Peyer's patch (tissue), 4 donors: ENCODE measurements around the gene NEU3. TPM values are rescaled to one million over a fixed set of nuclear protein-coding genes. Genes with fewer than 3 reads are reported as not detected.
A peak's percentile ranks its signal among the peaks of the same experiment; 100 is the strongest.

Experiments
- DNase-seq, 3 donors: peaks; one replicate each; pipeline ENCODE4 v3.0.0-alpha.2; 2017 to 2019
- H3K27ac ChIP-seq, 4 donors: fragments of 200-600 bp; sonication (generic); one replicate each; pipeline ENCODE4 v1.5.1; 2016 to 2019
- H3K27me3 ChIP-seq, 2 donors: fragments of 200-600 bp; sonication (generic); one replicate each; pipeline ENCODE4 v1.5.1; 2019
- H3K36me3 ChIP-seq, 3 donors: fragments of 200-600 bp; sonication (generic); one replicate each; pipeline ENCODE4 v1.5.1; 2016 to 2019
- H3K4me1 ChIP-seq, 4 donors: fragments of 200-600 bp; sonication (generic); one replicate each; pipeline ENCODE4 v1.5.1; 2016 to 2019
- H3K4me3 ChIP-seq, 4 donors: fragments of 200-600 bp; sonication (generic); 1 replicate in 3 of 4; 2 replicates in 1 of 4; pipeline ENCODE4 v1.5.1; 2016 to 2019; ENCODE audit warnings: mild to moderate bottlenecking in 1 of 4
- H3K9me3 ChIP-seq, 4 donors: fragments of 200-600 bp; sonication (generic); one replicate each; pipeline ENCODE4 v1.5.1; 2016 to 2019; ENCODE audit warnings: mild to moderate bottlenecking in 1 of 4
- POLR2A ChIP-seq, 2 donors: fragments of 450-650 bp; IDR thresholded peaks; one replicate each; pipeline ENCODE4 v1.5.1; 2017; ENCODE audit warnings: antibody characterized with exemption in 2 of 2, mild to moderate bottlenecking in 2 of 2, moderate library complexity in 2 of 2
- total RNA-seq, 4 donors: library from RNA; depleted of rRNA; stranded (reverse); fragments of >200 nt; gene quantifications; one replicate each; pipeline ENCODE4 v1.1.0, GENCODE V29; 2016
- TF ChIP-seq, protein P1 (sequence below), 6 experiments: fragments of 450-650 bp in 4 of 6; fragments of 200-600 bp in 2 of 6; sonication (generic) in 1 of 6; IDR thresholded peaks; one replicate each; pipeline ENCODE4 v1.5.1; 2017 to 2019; ENCODE audit warnings: antibody characterized with exemption in 6 of 6, mild to moderate bottlenecking in 3 of 6, moderate library complexity in 1 of 6

The NEU3 gene, protein sequence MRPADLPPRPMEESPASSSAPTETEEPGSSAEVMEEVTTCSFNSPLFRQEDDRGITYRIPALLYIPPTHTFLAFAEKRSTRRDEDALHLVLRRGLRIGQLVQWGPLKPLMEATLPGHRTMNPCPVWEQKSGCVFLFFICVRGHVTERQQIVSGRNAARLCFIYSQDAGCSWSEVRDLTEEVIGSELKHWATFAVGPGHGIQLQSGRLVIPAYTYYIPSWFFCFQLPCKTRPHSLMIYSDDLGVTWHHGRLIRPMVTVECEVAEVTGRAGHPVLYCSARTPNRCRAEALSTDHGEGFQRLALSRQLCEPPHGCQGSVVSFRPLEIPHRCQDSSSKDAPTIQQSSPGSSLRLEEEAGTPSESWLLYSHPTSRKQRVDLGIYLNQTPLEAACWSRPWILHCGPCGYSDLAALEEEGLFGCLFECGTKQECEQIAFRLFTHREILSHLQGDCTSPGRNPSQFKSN
- 10 to 100 TPM in 2 of 4 donors, 1 to 10 TPM in 2; 6.0 to 14.0 (median 10.1) TPM for total RNA-seq

- Histone ChIP-seq H3K4me1 (peaks cover 0 to 3% (median 0%) of the 10 kb centered on the region in 4 donors), H3K27ac (peak within 1 kb of the TSS; percentile 35 to 74 (median 64)), H3K27me3 (no peaks in the 10 kb centered on the region), H3K9me3 (no peaks in the 10 kb centered on the region), H3K36me3 (no peaks in the 10 kb centered on the region), H3K4me3 (peak within 1 kb of the TSS; percentile 58 to 75 (median 64))
- no peak for TF ChIP-seq POLR2A (IDR thresholded peaks at IDR 0.05)
- TF ChIP-seq, protein P1, sequence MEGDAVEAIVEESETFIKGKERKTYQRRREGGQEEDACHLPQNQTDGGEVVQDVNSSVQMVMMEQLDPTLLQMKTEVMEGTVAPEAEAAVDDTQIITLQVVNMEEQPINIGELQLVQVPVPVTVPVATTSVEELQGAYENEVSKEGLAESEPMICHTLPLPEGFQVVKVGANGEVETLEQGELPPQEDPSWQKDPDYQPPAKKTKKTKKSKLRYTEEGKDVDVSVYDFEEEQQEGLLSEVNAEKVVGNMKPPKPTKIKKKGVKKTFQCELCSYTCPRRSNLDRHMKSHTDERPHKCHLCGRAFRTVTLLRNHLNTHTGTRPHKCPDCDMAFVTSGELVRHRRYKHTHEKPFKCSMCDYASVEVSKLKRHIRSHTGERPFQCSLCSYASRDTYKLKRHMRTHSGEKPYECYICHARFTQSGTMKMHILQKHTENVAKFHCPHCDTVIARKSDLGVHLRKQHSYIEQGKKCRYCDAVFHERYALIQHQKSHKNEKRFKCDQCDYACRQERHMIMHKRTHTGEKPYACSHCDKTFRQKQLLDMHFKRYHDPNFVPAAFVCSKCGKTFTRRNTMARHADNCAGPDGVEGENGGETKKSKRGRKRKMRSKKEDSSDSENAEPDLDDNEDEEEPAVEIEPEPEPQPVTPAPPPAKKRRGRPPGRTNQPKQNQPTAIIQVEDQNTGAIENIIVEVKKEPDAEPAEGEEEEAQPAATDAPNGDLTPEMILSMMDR (IDR thresholded peaks at IDR 0.05) = no peak
- DNase-seq = peak; percentile 86 to 94 (median 90)
Measured at GRCh38 chr11:74988541-74989259, at the start of gene NEU3. Gene NEU3, plus strand, starts transcription at chr11:74988933. Its CDS starts 128 bp downstream, at chr11:74989061.

GRCh38 chr11:74941492-74941891 lies 47.2 kb upstream of the NEU3 start:
- Histone ChIP-seq H3K27ac (no peak overlapping the region), H3K27me3 (no peaks in the 10 kb centered on the region), H3K36me3 (peaks cover 0 to 34% (median 0%) of the 10 kb centered on the region in 3 donors), H3K4me3 (no peak overlapping the region), H3K4me1 (no peaks in the 10 kb centered on the region), H3K9me3 (no peaks in the 10 kb centered on the region)
- no peak for DNase-seq
- TF ChIP-seq, protein P1 (IDR thresholded peaks at IDR 0.05) = no peak
- TF ChIP-seq POLR2A (IDR thresholded peaks at IDR 0.05) = no peak

DNA sequence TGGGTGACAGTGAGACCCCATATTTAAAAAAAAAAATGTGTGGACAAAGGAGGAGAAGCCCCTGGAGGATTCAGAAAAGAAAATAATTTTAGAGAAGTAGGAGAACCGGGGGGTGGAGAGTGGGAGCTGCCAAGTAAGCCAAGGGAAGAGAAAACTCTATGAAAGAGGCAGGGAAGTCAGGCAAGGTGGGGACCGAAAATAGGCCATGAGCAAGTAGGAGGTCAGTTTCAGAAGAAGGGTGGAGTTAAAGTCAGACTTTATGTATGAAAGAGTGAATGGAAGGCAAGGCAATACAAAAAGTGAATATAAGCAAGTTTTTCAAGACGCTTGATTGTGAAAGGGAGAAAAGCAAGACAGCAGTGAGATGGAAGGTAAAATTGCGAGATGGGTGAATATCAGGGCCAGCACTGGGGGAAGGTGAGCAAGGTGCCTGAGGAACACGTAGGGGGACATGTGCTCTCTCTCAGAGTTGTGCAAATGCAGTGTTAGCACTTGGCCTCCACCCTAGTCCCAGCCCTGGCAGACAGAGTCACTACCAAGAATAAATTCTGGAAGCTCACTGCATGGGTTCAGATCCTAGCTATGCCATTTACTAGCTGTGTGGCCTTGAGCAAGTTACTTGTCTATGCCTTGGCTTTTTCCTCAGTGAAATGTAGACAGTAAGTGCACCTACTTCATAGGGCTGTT lies 46.5 kb upstream of the NEU3 start:
- Histone ChIP-seq H3K27me3 (no peaks in the 10 kb centered on the region), H3K36me3 (peaks cover 0 to 29% (median 0%) of the 10 kb centered on the region in 3 donors), H3K27ac (no peak overlapping the region), H3K4me3 (no peak overlapping the region), H3K4me1 (no peaks in the 10 kb centered on the region), H3K9me3 (no peaks in the 10 kb centered on the region)
- DNase-seq = no peak
- TF ChIP-seq, protein P1 (IDR thresholded peaks at IDR 0.05) = no peak
- TF ChIP-seq POLR2A (IDR thresholded peaks at IDR 0.05) = no peak

- Histone ChIP-seq H3K4me1 (peaks cover 0 to 40% (median 13%) of the 10 kb centered on the region in 4 donors), H3K9me3 (no peaks in the 10 kb centered on the region), H3K36me3 (peaks cover 0 to 10% (median 0%) of the 10 kb centered on the region in 3 donors), H3K27me3 (no peaks in the 10 kb centered on the region), H3K4me3 (peak overlapping the region; percentile 68 to 98 (median 77)), H3K27ac (peak overlapping the region; percentile 77 to 87 (median 82))
- TF ChIP-seq, protein P1 (IDR thresholded peaks at IDR 0.05) = no peak
- TF ChIP-seq POLR2A (IDR thresholded peaks at IDR 0.05) = no peak
- DNase-seq = no peak
Measured at GRCh38 chr11:74948546-74948897, 40.2 kb upstream of the NEU3 start.
